HL-60 (cell line): ENCODE measurements around the gene TTC8.

Source experiments
- DNase-seq, 2 experiments: peaks; one replicate each; pipeline ENCODE4 v3.0.0-alpha.2; 2010 to 2020; ENCODE audit warnings: low read depth in 1 of 2, low spot score in 1 of 2
- H3K27ac ChIP-seq: fragments of 250-450 bp; sonication (Bioruptor Pico); replicated peaks from 2 replicates; pipeline ENCODE4 v1.5.1; 2020; ENCODE audit warnings: mild to moderate bottlenecking, moderate library complexity
- H3K27me3 ChIP-seq: fragments of 250-450 bp; sonication (Bioruptor Pico); 2 replicates; pipeline ENCODE4 v1.5.1; 2021; ENCODE audit warnings: mild to moderate bottlenecking, moderate library complexity; ENCODE audit not compliant: insufficient read depth, poor library complexity, severe bottlenecking
- H3K4me3 ChIP-seq: replicated peaks from 2 replicates; pipeline ENCODE4 v1.5.1; 2011; ENCODE audit warnings: mild to moderate bottlenecking, control low read depth, low read length; ENCODE audit not compliant: insufficient read depth
- GABPA ChIP-seq: IDR thresholded peaks from 2 replicates; pipeline ENCODE4 v1.6.1; 2012; ENCODE audit warnings: low read depth
- POLR2AphosphoS5 ChIP-seq: IDR thresholded peaks from 2 replicates; pipeline ENCODE4 v1.6.1; 2012; ENCODE audit warnings: low read depth
- SPI1 ChIP-seq: IDR thresholded peaks from 2 replicates; pipeline ENCODE4 v1.6.1; 2012; ENCODE audit warnings: low read depth, mild to moderate bottlenecking, borderline replicate concordance
- TF ChIP-seq, protein P1 (sequence below): IDR thresholded peaks from 2 replicates; pipeline ENCODE4 v1.6.1; 2012; ENCODE audit warnings: low read depth; ENCODE audit not compliant: insufficient replicate concordance
- TF ChIP-seq, protein P2 (sequence below): IDR thresholded peaks from one replicate; pipeline ENCODE4 v1.5.1; 2011; ENCODE audit warnings: low read length, control low read depth, inconsistent platforms; ENCODE audit not compliant: insufficient read depth

The TTC8 gene

DNA sequence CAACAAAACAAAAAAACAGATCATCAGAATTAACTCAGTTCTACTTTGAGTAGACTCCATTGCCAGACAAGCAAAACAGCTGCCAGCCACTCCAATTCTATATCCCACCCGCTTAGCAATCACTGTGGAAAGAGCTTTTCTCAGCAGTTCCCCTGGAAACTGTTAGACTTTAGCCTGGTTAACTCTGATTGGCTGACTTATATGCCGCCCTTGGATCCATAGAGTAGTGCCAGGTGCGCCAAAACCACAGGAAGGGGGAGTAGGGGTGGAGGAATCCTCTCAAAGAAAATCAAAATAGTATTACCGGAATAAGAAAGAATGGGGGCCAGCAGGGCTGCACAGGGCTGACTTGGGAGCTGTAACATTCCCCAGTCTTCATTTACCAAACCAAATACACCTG is 26.3 kb upstream of the TTC8 start:
- H3K27ac ChIP-seq: no peak overlapping the region
- no peak for DNase-seq
- no peaks in the 10 kb centered on the region for H3K27me3 ChIP-seq
- TF ChIP-seq, protein P1, sequence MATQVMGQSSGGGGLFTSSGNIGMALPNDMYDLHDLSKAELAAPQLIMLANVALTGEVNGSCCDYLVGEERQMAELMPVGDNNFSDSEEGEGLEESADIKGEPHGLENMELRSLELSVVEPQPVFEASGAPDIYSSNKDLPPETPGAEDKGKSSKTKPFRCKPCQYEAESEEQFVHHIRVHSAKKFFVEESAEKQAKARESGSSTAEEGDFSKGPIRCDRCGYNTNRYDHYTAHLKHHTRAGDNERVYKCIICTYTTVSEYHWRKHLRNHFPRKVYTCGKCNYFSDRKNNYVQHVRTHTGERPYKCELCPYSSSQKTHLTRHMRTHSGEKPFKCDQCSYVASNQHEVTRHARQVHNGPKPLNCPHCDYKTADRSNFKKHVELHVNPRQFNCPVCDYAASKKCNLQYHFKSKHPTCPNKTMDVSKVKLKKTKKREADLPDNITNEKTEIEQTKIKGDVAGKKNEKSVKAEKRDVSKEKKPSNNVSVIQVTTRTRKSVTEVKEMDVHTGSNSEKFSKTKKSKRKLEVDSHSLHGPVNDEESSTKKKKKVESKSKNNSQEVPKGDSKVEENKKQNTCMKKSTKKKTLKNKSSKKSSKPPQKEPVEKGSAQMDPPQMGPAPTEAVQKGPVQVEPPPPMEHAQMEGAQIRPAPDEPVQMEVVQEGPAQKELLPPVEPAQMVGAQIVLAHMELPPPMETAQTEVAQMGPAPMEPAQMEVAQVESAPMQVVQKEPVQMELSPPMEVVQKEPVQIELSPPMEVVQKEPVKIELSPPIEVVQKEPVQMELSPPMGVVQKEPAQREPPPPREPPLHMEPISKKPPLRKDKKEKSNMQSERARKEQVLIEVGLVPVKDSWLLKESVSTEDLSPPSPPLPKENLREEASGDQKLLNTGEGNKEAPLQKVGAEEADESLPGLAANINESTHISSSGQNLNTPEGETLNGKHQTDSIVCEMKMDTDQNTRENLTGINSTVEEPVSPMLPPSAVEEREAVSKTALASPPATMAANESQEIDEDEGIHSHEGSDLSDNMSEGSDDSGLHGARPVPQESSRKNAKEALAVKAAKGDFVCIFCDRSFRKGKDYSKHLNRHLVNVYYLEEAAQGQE: no peak
- TF ChIP-seq SPI1 (no peak), POLR2AphosphoS5 (no peak), GABPA (no peak)
- TF ChIP-seq, protein P2, sequence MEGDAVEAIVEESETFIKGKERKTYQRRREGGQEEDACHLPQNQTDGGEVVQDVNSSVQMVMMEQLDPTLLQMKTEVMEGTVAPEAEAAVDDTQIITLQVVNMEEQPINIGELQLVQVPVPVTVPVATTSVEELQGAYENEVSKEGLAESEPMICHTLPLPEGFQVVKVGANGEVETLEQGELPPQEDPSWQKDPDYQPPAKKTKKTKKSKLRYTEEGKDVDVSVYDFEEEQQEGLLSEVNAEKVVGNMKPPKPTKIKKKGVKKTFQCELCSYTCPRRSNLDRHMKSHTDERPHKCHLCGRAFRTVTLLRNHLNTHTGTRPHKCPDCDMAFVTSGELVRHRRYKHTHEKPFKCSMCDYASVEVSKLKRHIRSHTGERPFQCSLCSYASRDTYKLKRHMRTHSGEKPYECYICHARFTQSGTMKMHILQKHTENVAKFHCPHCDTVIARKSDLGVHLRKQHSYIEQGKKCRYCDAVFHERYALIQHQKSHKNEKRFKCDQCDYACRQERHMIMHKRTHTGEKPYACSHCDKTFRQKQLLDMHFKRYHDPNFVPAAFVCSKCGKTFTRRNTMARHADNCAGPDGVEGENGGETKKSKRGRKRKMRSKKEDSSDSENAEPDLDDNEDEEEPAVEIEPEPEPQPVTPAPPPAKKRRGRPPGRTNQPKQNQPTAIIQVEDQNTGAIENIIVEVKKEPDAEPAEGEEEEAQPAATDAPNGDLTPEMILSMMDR: no peak
- no peak overlapping the region for H3K4me3 ChIP-seq

DNA sequence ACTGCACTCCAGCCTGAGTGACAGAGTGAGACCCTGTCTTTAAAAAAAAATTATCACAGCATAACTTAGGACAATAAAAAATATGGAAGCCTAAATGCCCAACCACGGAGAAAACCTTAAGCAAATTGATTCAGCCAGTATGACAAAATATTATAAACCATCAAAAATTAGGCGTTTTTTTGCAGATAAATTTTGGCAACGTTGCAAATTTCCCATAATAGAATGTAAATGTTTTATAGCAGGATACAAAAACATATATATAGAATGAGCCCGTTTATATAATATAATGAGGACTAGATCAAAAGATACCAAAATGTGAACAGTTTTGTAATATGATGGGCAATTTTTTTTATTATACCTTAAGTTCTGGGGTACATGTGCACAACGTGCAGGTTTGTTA is 24.9 kb upstream of the TTC8 start:
- no peaks in the 10 kb centered on the region for H3K27me3 ChIP-seq
- no peak overlapping the region for H3K4me3 ChIP-seq
- H3K27ac ChIP-seq: no peak overlapping the region
- no peak for DNase-seq
- TF ChIP-seq GABPA (no peak), POLR2AphosphoS5 (no peak), SPI1 (no peak)
- TF ChIP-seq, protein P2: no peak
- TF ChIP-seq, protein P1: no peak

DNA sequence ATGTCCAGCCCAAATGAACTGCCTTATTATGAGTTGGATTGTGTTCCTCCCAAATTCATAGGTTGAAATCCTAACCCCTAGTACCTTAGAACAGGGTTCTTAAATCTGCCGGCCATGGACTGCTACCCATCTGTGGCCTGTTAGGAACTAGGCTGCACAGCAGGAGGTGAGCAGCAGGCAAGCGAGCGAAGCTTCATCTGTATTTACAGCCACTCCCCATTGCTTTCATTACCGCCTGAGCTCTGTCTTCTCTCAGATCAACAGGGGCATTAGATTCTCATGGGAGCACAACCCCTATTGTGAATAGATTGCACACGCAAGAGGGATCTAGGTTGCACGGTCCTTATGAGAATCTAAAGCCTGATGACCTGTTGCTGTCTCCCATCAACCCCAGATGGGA is 21.9 kb upstream of the TTC8 start:
- Histone ChIP-seq H3K4me3 (no peak overlapping the region), H3K27ac (no peak overlapping the region), H3K27me3 (no peaks in the 10 kb centered on the region)
- DNase-seq: no peak
- TF ChIP-seq POLR2AphosphoS5: no peak
- TF ChIP-seq, protein P2: no peak
- no peak for TF ChIP-seq SPI1
- TF ChIP-seq, protein P1: no peak
- no peak for TF ChIP-seq GABPA
